DOHH2 (cell line): ENCODE measurements around the gene CHST3.

Experiments used
- H3F3A ChIP-seq: fragments of 200-600 bp; sonication (generic), shearing (Covaris generic); 2 replicates; pipeline ENCODE4 v1.6.0; 2016; ENCODE audit warnings: antibody characterized with exemption, mild to moderate bottlenecking; ENCODE audit not compliant: control insufficient read depth, insufficient read depth
- H3K27ac ChIP-seq: fragments of 200-600 bp; sonication (generic); 2 replicates; pipeline ENCODE4 v1.5.1; 2014; ENCODE audit warnings: low read depth, mild to moderate bottlenecking, low read length, moderate library complexity
- H3K27me3 ChIP-seq: fragments of 200-600 bp; sonication (generic); 2 replicates; pipeline ENCODE4 v1.6.1; 2014; ENCODE audit warnings: mild to moderate bottlenecking, low read length, mixed read lengths; ENCODE audit not compliant: control insufficient read depth
- H3K36me3 ChIP-seq: fragments of 200-600 bp; sonication (generic); 2 replicates; pipeline ENCODE4 v1.6.1; 2014; ENCODE audit warnings: mild to moderate bottlenecking, low read length, moderate library complexity, mixed read lengths; ENCODE audit not compliant: control insufficient read depth
- H3K4me1 ChIP-seq: fragments of 200-600 bp; sonication (generic); 2 replicates; pipeline ENCODE4 v1.6.1; 2014; ENCODE audit warnings: mild to moderate bottlenecking, low read length, mixed read lengths; ENCODE audit not compliant: control insufficient read depth
- H3K4me2 ChIP-seq: fragments of 200-600 bp; sonication (generic); 2 replicates; pipeline ENCODE4 v1.6.0; 2014; ENCODE audit warnings: mild to moderate bottlenecking, low read length, moderate library complexity
- H3K4me3 ChIP-seq: fragments of 200-600 bp; sonication (generic); 2 replicates; pipeline ENCODE4 v1.5.1; 2014; ENCODE audit warnings: mild to moderate bottlenecking, low read length, mixed read lengths
- H3K79me2 ChIP-seq: fragments of 200-600 bp; sonication (generic); 2 replicates; pipeline ENCODE4 v1.6.1; 2014; ENCODE audit warnings: mild to moderate bottlenecking, low read length, mixed read lengths; ENCODE audit not compliant: control insufficient read depth
- H3K9me2 ChIP-seq: fragments of 200-600 bp; sonication (generic); replicated peaks from 2 replicates; pipeline ENCODE4 v1.6.1; 2014; ENCODE audit warnings: mild to moderate bottlenecking, low read length, mixed read lengths; ENCODE audit not compliant: control insufficient read depth
- H3K9me3 ChIP-seq: fragments of 200-600 bp; sonication (generic); 2 replicates; pipeline ENCODE4 v1.6.1; 2014; ENCODE audit warnings: antibody characterized with exemption, low read length, mixed read lengths; ENCODE audit not compliant: control insufficient read depth, insufficient read depth
- H4K20me1 ChIP-seq: fragments of 200-600 bp; sonication (generic); 2 replicates; pipeline ENCODE4 v1.6.0; 2014; ENCODE audit warnings: low read depth, mild to moderate bottlenecking, antibody characterized with exemption, low read length, moderate library complexity; ENCODE audit not compliant: control insufficient read depth, insufficient read depth
- EZH2phosphoT487 ChIP-seq: fragments of 200-600 bp; sonication (generic); IDR thresholded peaks from 2 replicates; pipeline ENCODE4 v1.6.1; 2017; ENCODE audit warnings: borderline replicate concordance, mild to moderate bottlenecking, antibody characterized with exemption, low read length, moderate library complexity, mixed read lengths
- TF ChIP-seq, protein P1 (sequence below): fragments of 200-600 bp; sonication (generic); IDR thresholded peaks from one replicate; pipeline ENCODE4 v1.5.1; 2014; ENCODE audit warnings: antibody characterized with exemption, mild to moderate bottlenecking, low read depth, low read length; ENCODE audit not compliant: poor library complexity, severe bottlenecking

CHST3 gene

DNA sequence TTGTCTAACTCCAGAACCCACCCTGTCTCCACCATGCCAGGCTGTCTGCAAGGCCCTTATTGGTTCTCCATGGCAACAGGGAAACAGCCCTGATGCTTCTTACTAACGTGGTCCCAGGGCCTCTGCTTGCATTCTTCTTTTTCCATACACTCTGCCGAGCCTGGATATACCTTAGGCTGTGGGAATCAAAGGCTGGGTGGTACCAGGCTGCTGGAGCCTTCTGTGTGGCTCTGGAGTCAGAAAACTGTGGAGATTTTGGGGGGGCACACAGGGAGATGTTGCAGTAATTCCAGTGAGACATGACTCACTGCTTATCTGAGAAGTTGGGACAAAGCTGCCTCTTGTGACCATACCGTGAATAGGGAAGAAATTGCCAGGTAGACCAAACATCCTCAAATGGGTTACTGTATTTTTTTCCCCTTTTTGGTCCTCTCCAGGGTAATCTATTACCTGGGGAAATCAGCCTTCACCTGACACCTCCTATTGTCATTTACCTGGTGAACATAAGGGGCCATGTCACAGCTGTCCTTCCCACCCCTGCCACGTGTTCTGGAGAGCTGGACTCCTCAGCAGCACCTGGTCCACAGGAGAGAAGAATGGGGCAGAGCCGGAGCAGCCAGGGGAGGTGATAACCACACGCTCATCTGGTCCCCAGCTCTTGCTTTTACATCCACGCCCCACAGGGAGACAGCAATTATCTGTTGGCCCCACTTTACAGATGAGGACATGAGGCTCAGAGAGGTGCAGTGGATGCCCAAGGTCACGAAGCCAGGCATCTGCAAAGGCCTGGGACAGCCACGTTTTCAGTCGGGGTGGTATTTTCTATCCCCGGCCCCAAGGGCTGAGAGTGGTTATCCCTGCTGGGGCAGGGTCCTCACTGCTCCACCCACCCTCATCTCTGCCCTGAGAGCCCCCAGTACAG, 4.6 kb downstream of the CHST3 start:
- no peak overlapping the region for H3K4me2 ChIP-seq
- no peaks in the 10 kb centered on the region for H3K9me2 ChIP-seq
- no peak overlapping the region for H3K4me3 ChIP-seq
- H3K27ac ChIP-seq, result no peak overlapping the region
- no peaks in the 10 kb centered on the region for H3F3A ChIP-seq
- no peaks in the 10 kb centered on the region for H3K79me2 ChIP-seq
- no peak for TF ChIP-seq EZH2phosphoT487
- TF ChIP-seq, protein P1, sequence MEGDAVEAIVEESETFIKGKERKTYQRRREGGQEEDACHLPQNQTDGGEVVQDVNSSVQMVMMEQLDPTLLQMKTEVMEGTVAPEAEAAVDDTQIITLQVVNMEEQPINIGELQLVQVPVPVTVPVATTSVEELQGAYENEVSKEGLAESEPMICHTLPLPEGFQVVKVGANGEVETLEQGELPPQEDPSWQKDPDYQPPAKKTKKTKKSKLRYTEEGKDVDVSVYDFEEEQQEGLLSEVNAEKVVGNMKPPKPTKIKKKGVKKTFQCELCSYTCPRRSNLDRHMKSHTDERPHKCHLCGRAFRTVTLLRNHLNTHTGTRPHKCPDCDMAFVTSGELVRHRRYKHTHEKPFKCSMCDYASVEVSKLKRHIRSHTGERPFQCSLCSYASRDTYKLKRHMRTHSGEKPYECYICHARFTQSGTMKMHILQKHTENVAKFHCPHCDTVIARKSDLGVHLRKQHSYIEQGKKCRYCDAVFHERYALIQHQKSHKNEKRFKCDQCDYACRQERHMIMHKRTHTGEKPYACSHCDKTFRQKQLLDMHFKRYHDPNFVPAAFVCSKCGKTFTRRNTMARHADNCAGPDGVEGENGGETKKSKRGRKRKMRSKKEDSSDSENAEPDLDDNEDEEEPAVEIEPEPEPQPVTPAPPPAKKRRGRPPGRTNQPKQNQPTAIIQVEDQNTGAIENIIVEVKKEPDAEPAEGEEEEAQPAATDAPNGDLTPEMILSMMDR, result no peak
- H3K4me1 ChIP-seq, result no peaks in the 10 kb centered on the region
- H3K9me3 ChIP-seq, result no peaks in the 10 kb centered on the region
- no peaks in the 10 kb centered on the region for H3K36me3 ChIP-seq
- H3K27me3 ChIP-seq, result peaks cover 3% of the 10 kb centered on the region
- H4K20me1 ChIP-seq, result no peaks in the 10 kb centered on the region

DNA sequence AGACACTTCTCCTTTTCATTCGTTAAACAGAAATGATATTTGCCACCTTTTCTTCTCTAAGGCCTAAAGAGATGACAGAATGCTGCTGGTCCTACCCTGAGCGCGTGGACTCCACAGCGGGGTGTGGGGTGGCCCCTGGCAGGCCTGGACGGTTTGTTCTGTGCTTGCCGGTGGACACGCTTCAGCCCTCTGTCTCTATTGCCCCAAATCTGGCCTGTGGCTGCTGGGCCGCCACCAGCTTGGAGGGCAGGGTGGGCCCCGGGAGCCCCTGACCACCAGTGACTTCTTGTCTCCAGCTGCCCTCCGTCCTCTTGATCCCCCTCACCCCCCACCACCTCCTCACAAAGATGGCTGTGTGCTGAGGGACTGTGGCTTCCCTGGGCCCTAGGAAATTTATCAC, 5.7 kb downstream of the CHST3 start:
- Histone ChIP-seq H3K27me3 (peaks cover 3% of the 10 kb centered on the region), H3K27ac (no peak overlapping the region), H3K4me2 (no peak overlapping the region), H4K20me1 (no peaks in the 10 kb centered on the region), H3K4me3 (no peak overlapping the region), H3F3A (no peaks in the 10 kb centered on the region), H3K9me2 (no peaks in the 10 kb centered on the region), H3K79me2 (no peaks in the 10 kb centered on the region), H3K4me1 (no peaks in the 10 kb centered on the region), H3K36me3 (no peaks in the 10 kb centered on the region), H3K9me3 (no peaks in the 10 kb centered on the region)
- no peak for TF ChIP-seq EZH2phosphoT487
- TF ChIP-seq, protein P1, result no peak

DNA sequence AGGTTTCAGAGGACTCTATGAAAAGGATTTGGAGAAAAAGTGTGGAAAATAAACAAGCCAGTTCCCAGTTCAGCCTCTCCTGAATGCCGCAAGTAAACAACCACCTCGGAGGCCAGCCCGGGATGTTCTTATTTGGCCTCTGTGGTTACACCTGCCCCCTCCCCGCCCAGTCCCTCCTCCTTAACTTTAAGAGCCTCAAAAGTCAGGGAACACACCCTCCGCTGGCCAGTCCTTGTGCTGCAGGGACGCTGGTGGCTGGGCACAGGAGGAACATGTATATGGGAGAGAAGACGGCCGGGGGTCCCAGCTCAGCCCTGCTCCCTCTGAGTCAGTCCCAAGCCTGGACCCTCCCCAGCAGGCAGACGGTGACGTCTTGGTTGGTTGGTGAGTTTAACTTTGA, 6.1 kb downstream of the CHST3 start:
- no peaks in the 10 kb centered on the region for H3K36me3 ChIP-seq
- no peaks in the 10 kb centered on the region for H4K20me1 ChIP-seq
- H3K4me1 ChIP-seq, result no peaks in the 10 kb centered on the region
- H3K9me3 ChIP-seq, result no peaks in the 10 kb centered on the region
- H3K79me2 ChIP-seq, result no peaks in the 10 kb centered on the region
- H3F3A ChIP-seq, result no peaks in the 10 kb centered on the region
- H3K27ac ChIP-seq, result no peak overlapping the region
- H3K27me3 ChIP-seq, result peaks cover 3% of the 10 kb centered on the region
- H3K4me3 ChIP-seq, result no peak overlapping the region
- H3K9me2 ChIP-seq, result no peaks in the 10 kb centered on the region
- no peak overlapping the region for H3K4me2 ChIP-seq
- TF ChIP-seq, protein P1, result no peak
- TF ChIP-seq EZH2phosphoT487, result no peak
